H1 (cell line): ENCODE measurements around the gene SCYGR4. TPM values are rescaled to one million over a fixed set of nuclear protein-coding genes. Genes with fewer than 3 reads are reported as not detected.

Experiments used
- CTCF ChIA-PET: fragments of 300-600 bp; sonication (Branson Sonifier 250); formaldehyde crosslinking; loops from one replicate; lab custom pipeline; 2021; ENCODE audit not compliant: partially characterized antibody; lab: Charles Lee
- POLR2A ChIA-PET: fragments of 300-600 bp; sonication (Branson Sonifier 250); formaldehyde crosslinking; loops from one replicate; lab custom pipeline; 2021; ENCODE audit warnings: inconsistent platforms; ENCODE audit not compliant: partially characterized antibody; lab: Charles Lee
- DNase-seq, 2 experiments: peaks; one replicate each; pipeline versions ENCODE4 v3.0.0 to v3.0.0-alpha.2; 2010 to 2022; ENCODE audit warnings: low spot score in 2 of 2, low read depth in 1 of 2, mixed read lengths in 1 of 2
- FAIRE-seq: peaks from 2 replicates; lab custom pipeline; 2011; peaks lifted over from hg19 to GRCh38; lab: Jason Lieb, UNC
- H2AFZ ChIP-seq: 2 replicates; pipeline ENCODE4 v1.8.1; 2012; ENCODE audit warnings: low read length, inconsistent platforms
- H2AK5ac ChIP-seq: 2 replicates; pipeline ENCODE4 v1.6.1; 2013; ENCODE audit warnings: low read depth, low read length
- H2BK120ac ChIP-seq: replicated peaks from 2 replicates; pipeline ENCODE3; 2013; ENCODE audit warnings: low read depth, low read length, inconsistent platforms
- H2BK12ac ChIP-seq: 2 replicates; pipeline ENCODE4 v1.6.1; 2013; ENCODE audit warnings: low read depth, low read length
- H2BK15ac ChIP-seq: 2 replicates; pipeline ENCODE4 v1.6.1; 2013; ENCODE audit warnings: low read length
- H2BK20ac ChIP-seq: 2 replicates; pipeline ENCODE4 v1.6.1; 2013; ENCODE audit warnings: low read length
- H2BK5ac ChIP-seq: 2 replicates; pipeline ENCODE4 v1.6.1; 2013; ENCODE audit warnings: low read depth, low read length
- H3K14ac ChIP-seq: 2 replicates; pipeline ENCODE4 v1.6.1; 2013; ENCODE audit warnings: inconsistent platforms; ENCODE audit not compliant: insufficient read length
- H3K18ac ChIP-seq: 2 replicates; pipeline ENCODE4 v1.6.1; 2013; ENCODE audit warnings: low read length; ENCODE audit errors: extremely low read depth
- H3K23ac ChIP-seq: 2 replicates; pipeline ENCODE4 v1.6.1; 2013; ENCODE audit warnings: inconsistent platforms; ENCODE audit not compliant: insufficient read length
- H3K23me2 ChIP-seq: 2 replicates; pipeline ENCODE4 v1.6.1; 2013; ENCODE audit warnings: low read depth, low read length
- H3K27ac ChIP-seq: 2 replicates; pipeline ENCODE4 v1.6.1; 2011; ENCODE audit warnings: low read depth, low read length, inconsistent platforms
- H3K27me3 ChIP-seq, 4 experiments: replicated peaks in 1 of 4; 1 replicate in 1 of 4; 2 replicates in 3 of 4; pipeline versions ENCODE4 v1.6.1 to v1.8.1; 2011 to 2013; ENCODE audit warnings: low read length in 3 of 4, mild to moderate bottlenecking in 3 of 4, inconsistent platforms in 2 of 4, mixed read lengths in 2 of 4, moderate library complexity in 1 of 4; ENCODE audit not compliant: control insufficient read depth in 3 of 4, insufficient read depth in 3 of 4; ENCODE audit errors: extremely low read depth in 1 of 4
- H3K36me3 ChIP-seq, 4 experiments: 2 replicates each; pipeline versions ENCODE4 v1.6.1 to v1.8.1; 2011 to 2013; ENCODE audit warnings: mild to moderate bottlenecking in 4 of 4, low read length in 3 of 4, moderate library complexity in 2 of 4, control low read depth in 1 of 4, inconsistent platforms in 1 of 4; ENCODE audit not compliant: insufficient read depth in 4 of 4, control insufficient read depth in 2 of 4
- H3K4ac ChIP-seq: replicated peaks from 2 replicates; pipeline ENCODE3; 2013; ENCODE audit warnings: low read length, low read depth, mixed read lengths, inconsistent platforms; ENCODE audit not compliant: insufficient read length
- H3K4me1 ChIP-seq, 4 experiments: replicated peaks in 1 of 4; 1 replicate in 1 of 4; 2 replicates in 3 of 4; pipeline versions ENCODE4 v1.6.1 to v1.8.1; 2011 to 2013; ENCODE audit warnings: low read length in 3 of 4, inconsistent platforms in 2 of 4, mixed read lengths in 1 of 4; ENCODE audit not compliant: insufficient read depth in 4 of 4, control insufficient read depth in 3 of 4
- H3K4me2 ChIP-seq, 2 experiments: 2 replicates each; pipeline versions ENCODE4 v1.6.1 to v1.8.1; 2011 to 2013; ENCODE audit warnings: low read depth in 2 of 2, low read length in 2 of 2, control low read depth in 1 of 2, inconsistent platforms in 1 of 2, mild to moderate bottlenecking in 1 of 2; ENCODE audit not compliant: insufficient read depth in 1 of 2
- H3K4me3 ChIP-seq, 4 experiments: fragments of 200-600, 300-600 bp in 1 of 4; sonication (generic), shearing (Covaris generic), sonication (Bioruptor Twin) in 1 of 4; 2 replicates each; pipeline versions ENCODE4 v1.5.1 to v1.8.1; 2011 to 2016; ENCODE audit warnings: low read length in 4 of 4, low read depth in 3 of 4, control low read depth in 2 of 4, inconsistent platforms in 2 of 4, mild to moderate bottlenecking in 2 of 4, mixed read lengths in 1 of 4, moderate library complexity in 1 of 4; ENCODE audit not compliant: insufficient read depth in 2 of 4; ENCODE audit errors: extremely low read depth in 1 of 4
- H3K56ac ChIP-seq: replicated peaks from 2 replicates; pipeline ENCODE3; 2013; ENCODE audit warnings: low read depth, mild to moderate bottlenecking, mixed read lengths, low read length, inconsistent platforms; ENCODE audit not compliant: insufficient read length
- H3K79me1 ChIP-seq: 2 replicates; pipeline ENCODE4 v1.6.1; 2013; ENCODE audit warnings: low read depth, low read length, control low read depth
- H3K79me2 ChIP-seq, 2 experiments: 2 replicates each; pipeline versions ENCODE4 v1.6.1 to v1.8.1; 2012 to 2013; ENCODE audit warnings: low read length in 2 of 2, mild to moderate bottlenecking in 2 of 2, inconsistent platforms in 1 of 2; ENCODE audit not compliant: insufficient read depth in 2 of 2, control insufficient read depth in 1 of 2
- H3K9ac ChIP-seq, 4 experiments: replicated peaks in 1 of 4; 1 replicate in 1 of 4; 2 replicates in 3 of 4; pipeline versions ENCODE4 v1.6.1 to v1.8.1; 2011 to 2013; ENCODE audit warnings: low read depth in 3 of 4, low read length in 3 of 4, control low read depth in 2 of 4, mild to moderate bottlenecking in 2 of 4, moderate library complexity in 2 of 4, inconsistent platforms in 1 of 4; ENCODE audit errors: extremely low read depth in 1 of 4
- H3K9me3 ChIP-seq, 2 experiments: 2 replicates each; pipeline versions ENCODE4 v1.6.1 to v1.8.1; 2012 to 2013; ENCODE audit warnings: mild to moderate bottlenecking in 2 of 2, moderate library complexity in 2 of 2, control low read depth in 1 of 2, inconsistent platforms in 1 of 2, low read depth in 1 of 2, low read length in 1 of 2, mixed read lengths in 1 of 2; ENCODE audit not compliant: insufficient read depth in 2 of 2
- H4K20me1 ChIP-seq, 2 experiments: replicated peaks in 1 of 2; 2 replicates each; pipeline versions ENCODE3 to v1.8.1; 2011 to 2013; ENCODE audit warnings: inconsistent platforms in 2 of 2, low read length in 2 of 2, mild to moderate bottlenecking in 1 of 2; ENCODE audit not compliant: insufficient read depth in 2 of 2, control insufficient read depth in 1 of 2
- H4K5ac ChIP-seq: 2 replicates; pipeline ENCODE4 v1.6.1; 2013; ENCODE audit warnings: low read length, low read depth, mixed read lengths, inconsistent platforms; ENCODE audit not compliant: insufficient read length
- H4K8ac ChIP-seq: 2 replicates; pipeline ENCODE4 v1.8.0; 2013; ENCODE audit warnings: mild to moderate bottlenecking, moderate library complexity, low read length, inconsistent platforms; ENCODE audit not compliant: insufficient read depth; ENCODE audit errors: extremely low read depth
- H4K91ac ChIP-seq: replicated peaks from 2 replicates; pipeline ENCODE3; 2013; ENCODE audit warnings: low read length, mixed read lengths, inconsistent platforms; ENCODE audit not compliant: insufficient read length
- SIN3A ChIP-seq, 2 experiments: IDR thresholded peaks in 1 of 2; conservative IDR thresholded peaks in 1 of 2; 2 replicates each; pipeline ENCODE4 v1.6.1; 2011 to 2012; ENCODE audit warnings: low read length in 2 of 2, improper control_type of control experiment in 1 of 2, low read depth in 1 of 2, mild to moderate bottlenecking in 1 of 2
- polyA plus RNA-seq, 7 experiments: library from polyadenylated mRNA; depleted of rRNA in 3 of 7; stranded (reverse) in 5 of 7; unstranded in 2 of 7; fragments of >200 nt in 5 of 7; fragments of 200-250 nt in 2 of 7; gene quantifications; 1 replicate in 5 of 7; 2 replicates in 1 of 7; 4 replicates in 1 of 7; pipeline versions ENCODE4 v1.2.1 to v1.2.3, GENCODE V29; 2011 to 2013; ENCODE audit warnings: missing spikeins in 2 of 7, mixed read lengths in 2 of 7
- total RNA-seq: library from RNA; stranded (reverse); fragmentation: NEBNext Ultra II Directional; extraction: Animal tissue kit (Norgen Biotek cat#: 25700); gene quantifications from 2 replicates; pipeline ENCODE4 v1.2.1, GENCODE V29; 2021

Gene SCYGR4
- total and polyA plus RNA-seq, 2 of the 8 experiments (the other 6 are each of a cell fraction or from before 2014, with no cell fraction given) = not detected

DNA sequence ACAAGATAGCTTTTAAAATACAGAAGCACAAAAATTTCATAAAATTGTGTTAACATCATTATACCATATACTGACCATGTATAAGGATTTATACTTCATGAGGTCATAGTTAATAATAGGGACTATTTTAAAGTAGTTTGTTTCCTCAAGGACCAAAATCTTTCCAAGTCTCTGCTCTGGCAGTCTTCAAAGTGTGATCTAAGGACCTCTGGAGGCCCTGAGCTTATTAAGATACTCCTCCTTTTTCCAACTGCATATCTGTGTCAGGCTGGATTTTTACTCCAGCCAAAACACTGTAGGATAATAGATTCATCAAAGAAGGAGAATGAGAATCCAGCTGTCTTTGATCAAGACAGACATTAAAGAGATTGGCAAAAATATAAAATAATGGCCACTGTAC lies 20.3 kb upstream of the SCYGR4 start:
- H3K4ac ChIP-seq = no peak overlapping the region
- no peak overlapping the region for H2BK5ac ChIP-seq
- no peak overlapping the region for H3K27ac ChIP-seq
- TF ChIP-seq SIN3A (conservative IDR thresholded peaks at IDR 0.05 in 1 of 2, IDR thresholded peaks at IDR 0.05 in 1 of 2; ENCODE audit: low read depth in 1 of 2, low read length in 2 of 2) = no peak
- no peaks in the 10 kb centered on the region for H4K20me1 ChIP-seq
- H4K8ac ChIP-seq = no peak overlapping the region
- CTCF ChIA-PET = interaction anchor here (0.9 to 1.6 kb wide), 7 partner anchors 13 to 177 kb away, joined by 3 to 5 read pairs (median 3); no protein-coding TSS in a partner anchor
- no peak for FAIRE-seq
- H4K91ac ChIP-seq = no peak overlapping the region
- H3K36me3 ChIP-seq = no peaks in the 10 kb centered on the region
- no peak overlapping the region for H3K4me2 ChIP-seq
- no peak overlapping the region for H2BK15ac ChIP-seq
- H2AFZ ChIP-seq = no peak overlapping the region
- no peak overlapping the region for H3K56ac ChIP-seq
- no peak overlapping the region for H4K5ac ChIP-seq
- H3K79me1 ChIP-seq = no peaks in the 10 kb centered on the region
- H3K79me2 ChIP-seq = no peaks in the 10 kb centered on the region
- no peak overlapping the region for H3K23ac ChIP-seq
- no peak overlapping the region for H2BK20ac ChIP-seq
- no peak overlapping the region for H2AK5ac ChIP-seq
- no peaks in the 10 kb centered on the region for H3K9me3 ChIP-seq
- H3K18ac ChIP-seq = no peak overlapping the region
- H3K27me3 ChIP-seq = no peaks in the 10 kb centered on the region
- no peak overlapping the region for H2BK120ac ChIP-seq
- no peak overlapping the region for H3K9ac ChIP-seq
- H3K23me2 ChIP-seq = no peaks in the 10 kb centered on the region
- POLR2A ChIA-PET = no interaction called here
- DNase-seq = no peak
- H3K4me1 ChIP-seq = peaks cover 0 to 7% (median 0%) of the 10 kb centered on the region in 4 experiments; a peak in 2 of 7 replicates
- H2BK12ac ChIP-seq = no peak overlapping the region
- no peak overlapping the region for H3K14ac ChIP-seq
- H3K4me3 ChIP-seq = no peak overlapping the region
